GM21381 (cell line): Measurements from ENCODE around the gene DYNC2LI1.
A peak's percentile ranks its signal among the peaks of the same experiment; 100 is the strongest.
"Not testable (repeated sequence)": the region's sequence is repeated elsewhere in the genome, so short reads cannot be mapped to it uniquely, and the experiment has no call there.

Experiments
- ATAC-seq: cut with Tn5 transposase; IDR thresholded peaks from one replicate; pipeline ENCODE4 v1.9.1; 2021; ENCODE audit warnings: mild to moderate bottlenecking, moderate library complexity; ENCODE audit not compliant: unreplicated experiment

DYNC2LI1 gene

DNA sequence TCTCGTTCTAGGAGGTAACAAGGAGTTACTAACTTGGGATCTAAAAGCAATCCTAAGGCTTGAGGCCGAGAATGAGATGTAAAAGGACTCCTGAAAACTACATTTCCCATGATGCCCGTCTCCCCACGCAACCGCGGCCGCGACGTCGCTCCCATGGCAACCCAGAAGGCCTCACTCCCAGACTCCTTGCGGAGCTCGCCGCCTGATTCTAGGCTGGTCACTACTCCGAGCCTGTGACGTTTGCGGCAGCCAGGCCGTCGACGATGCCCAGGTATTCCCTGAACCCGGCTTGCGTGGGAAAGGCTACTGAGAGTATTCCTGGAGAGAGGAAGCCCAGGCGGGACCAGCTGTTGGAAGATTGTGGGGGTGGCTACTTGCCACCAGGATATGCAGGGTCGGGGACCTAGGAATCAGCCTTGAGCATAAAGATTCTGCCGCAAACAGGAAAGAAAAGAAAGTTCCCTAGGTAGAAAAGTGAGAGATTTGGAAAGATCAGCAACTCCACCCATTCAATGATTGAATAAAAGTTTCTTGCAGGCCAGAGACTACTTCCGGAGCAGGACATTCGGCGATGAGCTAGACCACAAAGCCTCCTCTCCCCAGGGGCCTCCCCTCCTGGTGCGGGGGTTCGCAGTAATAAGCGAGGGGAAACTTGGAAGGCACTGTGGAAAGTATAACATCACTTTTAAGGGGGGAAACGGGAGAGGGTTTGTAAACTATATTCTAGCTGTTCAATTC is at the start of gene DYNC2LI1:
Gene DYNC2LI1 (plus strand): TSS at position 164 of the 738 bp plus-strand sequence. CDS start 100 bp downstream, at position 264.
- ATAC-seq, result peak; percentile 99

GRCh38 chr2:43724728-43725526 is 48.9 kb upstream of the DYNC2LI1 start:
- ATAC-seq, result no peak

DNA sequence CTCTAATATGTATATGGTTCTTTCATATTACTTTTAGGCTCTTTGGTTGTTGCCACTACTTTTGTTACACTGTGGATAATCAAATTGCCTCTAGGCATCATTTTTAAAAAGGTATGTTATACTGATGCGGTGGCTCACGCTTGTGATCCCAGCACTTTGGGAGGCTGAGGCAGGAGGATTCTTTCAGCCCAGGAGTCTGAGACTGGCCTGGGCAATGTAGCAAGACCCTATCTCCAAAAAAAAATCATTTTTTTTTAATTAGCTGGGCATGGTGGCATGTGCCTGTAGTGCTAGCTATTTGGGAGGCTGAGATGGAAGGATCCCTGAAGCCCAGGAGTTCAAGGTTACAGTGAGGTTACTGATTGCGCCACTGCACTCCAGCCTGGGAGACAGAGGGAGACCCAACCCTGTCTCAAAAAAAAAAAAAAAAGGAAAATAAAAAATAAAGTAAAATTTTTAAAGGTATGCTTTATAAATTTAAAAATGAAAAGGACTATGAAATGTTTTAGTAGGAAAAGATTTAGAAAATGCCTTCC is 48.1 kb upstream of the DYNC2LI1 start:
- ATAC-seq, result no peak

GRCh38 chr2:43726961-43727633 is 46.7 kb upstream of the DYNC2LI1 start:
- not testable (repeated sequence) for ATAC-seq

GRCh38 chr2:43727634-43728014 is 46.2 kb upstream of the DYNC2LI1 start:
- ATAC-seq, result no peak

DNA sequence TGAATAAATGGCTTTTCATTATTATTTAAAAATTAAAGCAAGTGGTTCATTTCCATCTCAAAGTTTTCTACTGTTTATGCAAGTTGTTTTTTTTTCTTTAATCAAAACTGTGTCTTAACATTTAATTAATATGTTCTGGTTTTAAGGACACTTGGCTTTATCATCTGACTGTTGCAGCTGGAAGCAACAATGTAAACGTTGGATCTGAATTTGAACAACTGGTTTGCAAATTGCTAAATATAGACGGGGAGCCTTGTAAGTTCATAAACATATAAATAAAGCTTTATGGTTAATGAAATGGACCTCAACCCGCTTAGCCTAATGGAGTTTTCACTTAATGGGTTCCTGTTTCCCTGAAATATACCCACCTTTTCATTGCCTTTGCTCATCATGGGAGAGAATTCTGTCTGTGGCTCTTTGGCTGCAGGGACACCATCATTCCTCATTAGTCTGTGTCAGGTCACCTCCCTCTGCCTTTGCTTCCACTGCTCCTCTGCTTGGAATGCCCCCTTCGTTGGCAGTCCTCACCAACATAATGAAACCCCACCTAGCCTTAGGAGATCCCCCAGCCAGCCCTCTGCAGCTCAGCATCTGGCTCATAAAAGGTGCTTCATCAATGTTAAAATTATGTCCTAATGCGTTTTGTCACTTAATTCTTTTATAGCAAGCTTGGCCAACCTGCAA is 44.2 kb upstream of the DYNC2LI1 start:
- no peak for ATAC-seq

GRCh38 chr2:43731211-43731610 is 42.6 kb upstream of the DYNC2LI1 start:
- no peak for ATAC-seq

GRCh38 chr2:43736637-43737036 is 37.2 kb upstream of the DYNC2LI1 start:
- ATAC-seq, result no peak

DNA sequence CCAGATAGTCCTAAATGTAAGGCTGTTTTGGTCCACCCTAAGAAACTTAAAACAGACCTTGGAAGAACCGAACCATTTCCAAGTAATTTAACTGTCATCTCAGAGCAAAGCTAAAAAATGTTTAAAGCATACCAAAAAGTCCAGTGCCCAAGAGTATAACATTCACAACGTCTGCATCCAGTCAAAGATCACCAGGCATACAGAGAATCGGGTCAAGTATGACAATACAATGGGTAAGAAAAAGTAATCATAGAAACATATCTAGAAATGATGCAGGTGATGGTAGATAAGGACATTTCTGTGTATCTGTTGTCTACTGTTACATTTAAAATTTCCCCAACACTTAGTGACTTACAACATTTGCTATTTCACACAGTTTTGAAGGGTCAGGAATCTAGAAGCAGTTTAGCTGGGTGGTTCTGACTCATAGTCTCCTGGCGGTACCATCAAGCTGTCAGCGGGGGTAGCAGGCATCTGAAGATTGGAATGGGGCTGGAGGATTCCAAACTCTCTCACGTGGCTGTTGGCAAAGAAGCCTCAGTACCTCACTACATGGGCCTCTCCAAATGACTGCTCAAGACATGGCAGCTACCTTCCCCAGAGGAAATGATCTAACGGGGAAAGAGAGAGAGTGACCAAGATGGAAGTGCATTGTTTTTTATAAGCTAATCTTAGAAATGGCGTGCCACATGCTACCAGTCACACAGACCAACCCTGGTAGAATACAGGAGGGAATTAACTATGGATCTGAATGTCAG is 36.6 kb upstream of the DYNC2LI1 start:
- no peak for ATAC-seq

DNA sequence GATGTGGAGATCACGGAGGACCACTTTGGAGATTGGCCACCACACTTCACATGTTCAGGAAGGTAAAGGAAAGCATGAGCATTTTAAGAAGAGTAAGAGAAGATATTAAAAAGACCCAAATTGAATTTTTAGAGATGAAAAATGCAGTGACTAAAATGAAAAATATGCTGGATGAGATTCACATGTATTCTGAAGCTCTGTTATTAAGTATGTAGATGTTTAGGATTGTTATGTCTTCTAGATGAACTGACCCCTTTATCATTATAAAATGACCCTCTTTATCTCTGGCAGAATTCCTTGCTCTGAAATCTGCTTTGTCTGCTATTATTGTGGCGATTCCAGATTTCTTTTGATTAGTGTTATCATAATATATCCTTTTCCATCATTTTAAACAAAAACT is 36.0 kb upstream of the DYNC2LI1 start:
- ATAC-seq, result no peak

- no peak for ATAC-seq
Measured at GRCh38 chr2:43738257-43738656, 35.6 kb upstream of the DYNC2LI1 start.

- no peak for ATAC-seq
Measured at GRCh38 chr2:43743706-43744105, 30.1 kb upstream of the DYNC2LI1 start.

GRCh38 chr2:43745457-43745856 is 28.4 kb upstream of the DYNC2LI1 start:
- ATAC-seq, result no peak

- ATAC-seq, result no peak
Measured at GRCh38 chr2:43748333-43748732, 25.5 kb upstream of the DYNC2LI1 start.

DNA sequence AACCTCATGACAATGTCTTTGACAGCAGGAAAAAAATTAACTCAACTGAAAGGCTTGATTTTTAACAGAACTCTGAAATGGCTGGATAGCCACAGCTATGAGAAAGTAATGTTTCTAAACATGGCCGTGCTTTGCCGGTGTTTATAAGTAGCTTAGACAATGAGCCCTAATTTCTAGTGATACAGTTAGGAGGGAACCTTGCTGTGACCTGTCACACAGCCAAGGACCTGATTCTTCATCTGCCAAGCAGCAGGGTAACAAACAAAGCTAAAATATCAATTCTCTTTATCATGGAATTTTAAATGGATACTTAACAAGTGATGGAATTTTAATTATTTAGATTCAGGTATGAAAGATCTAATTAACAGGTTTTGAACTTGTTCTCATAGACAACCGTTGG is 24.3 kb upstream of the DYNC2LI1 start:
- ATAC-seq, result no peak

- no peak for ATAC-seq
Measured at GRCh38 chr2:43751476-43751990, 22.3 kb upstream of the DYNC2LI1 start.

DNA sequence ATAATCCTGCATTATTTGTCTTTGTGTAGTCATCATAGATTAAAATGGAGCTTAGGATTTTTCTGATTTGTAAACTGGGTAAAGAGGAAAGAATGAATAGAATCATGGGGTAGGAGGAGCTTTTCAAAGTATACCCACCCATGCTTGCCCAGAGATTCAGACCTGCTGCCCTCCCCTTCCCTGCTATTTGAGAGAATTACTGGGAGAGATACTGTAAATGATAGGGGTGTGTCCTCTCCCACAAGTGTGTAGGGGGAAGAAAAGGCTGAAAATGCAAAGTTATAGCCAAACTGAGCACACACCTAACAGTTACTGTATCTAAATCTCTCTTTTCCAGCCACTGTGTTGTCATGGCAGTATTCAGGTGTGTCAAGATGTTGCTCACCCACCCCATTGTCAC is 21.5 kb upstream of the DYNC2LI1 start:
- ATAC-seq, result no peak

- ATAC-seq, result no peak
Measured at GRCh38 chr2:43754180-43754579, 19.7 kb upstream of the DYNC2LI1 start.

DNA sequence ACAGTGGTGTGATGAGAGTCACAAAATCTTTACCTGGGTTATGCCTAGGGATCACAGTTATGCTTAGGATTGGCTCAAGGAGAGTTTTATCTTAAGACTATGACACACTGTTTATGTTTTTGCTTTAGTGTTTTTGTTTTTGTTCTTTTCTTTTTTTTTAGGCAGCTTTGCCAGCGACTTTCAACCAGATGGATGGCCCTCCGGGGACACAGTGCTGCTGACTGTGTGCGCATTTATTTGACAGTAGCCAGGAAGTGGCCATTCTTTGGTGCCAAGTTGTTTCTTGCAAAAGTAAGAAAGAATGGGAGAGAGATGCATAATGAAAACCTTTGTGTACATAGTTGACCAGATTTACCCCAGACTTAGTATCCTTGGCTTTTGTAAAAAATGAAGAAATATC is 15.1 kb upstream of the DYNC2LI1 start:
- ATAC-seq, result no peak

- ATAC-seq, result no peak
Measured at GRCh38 chr2:43759195-43759594, 14.6 kb upstream of the DYNC2LI1 start.
